Left ventricle myocardium superior (tissue), 1 donor: ENCODE results near the gene BCORL1. TPM values are rescaled to one million over a fixed set of nuclear protein-coding genes. Genes with fewer than 3 reads are reported as not detected.

Experiments
- ATAC-seq: fragments of 200-7000 bp; cut with Tn5 transposase; one replicate; pipeline ENCODE4 v1.9.1; 2020; ENCODE audit warnings: mild to moderate bottlenecking, moderate library complexity
- DNase-seq: peaks from one replicate; pipeline ENCODE4 v3.0.0-alpha.2; 2020
- intact Hi-C: fragments of 100-400 bp; cut with micrococcal nuclease; formaldehyde crosslinking; loops from one replicate; pipeline ENCODE4 v1.11.0; 2022
- total RNA-seq: library from RNA; stranded (reverse); fragmentation: NEBNext Ultra II Directional; extraction: Animal tissue kit (Norgen Biotek cat#: 25700); gene quantifications from one replicate; pipeline ENCODE4 v1.2.1, GENCODE V29; 2021
- donor health status: DM: no; HTN: yes; CAD: no; lungs with severe emphysema.

The BCORL1 gene
- total RNA-seq, 1 donor from 2014 or later = 12.4 TPM

DNA sequence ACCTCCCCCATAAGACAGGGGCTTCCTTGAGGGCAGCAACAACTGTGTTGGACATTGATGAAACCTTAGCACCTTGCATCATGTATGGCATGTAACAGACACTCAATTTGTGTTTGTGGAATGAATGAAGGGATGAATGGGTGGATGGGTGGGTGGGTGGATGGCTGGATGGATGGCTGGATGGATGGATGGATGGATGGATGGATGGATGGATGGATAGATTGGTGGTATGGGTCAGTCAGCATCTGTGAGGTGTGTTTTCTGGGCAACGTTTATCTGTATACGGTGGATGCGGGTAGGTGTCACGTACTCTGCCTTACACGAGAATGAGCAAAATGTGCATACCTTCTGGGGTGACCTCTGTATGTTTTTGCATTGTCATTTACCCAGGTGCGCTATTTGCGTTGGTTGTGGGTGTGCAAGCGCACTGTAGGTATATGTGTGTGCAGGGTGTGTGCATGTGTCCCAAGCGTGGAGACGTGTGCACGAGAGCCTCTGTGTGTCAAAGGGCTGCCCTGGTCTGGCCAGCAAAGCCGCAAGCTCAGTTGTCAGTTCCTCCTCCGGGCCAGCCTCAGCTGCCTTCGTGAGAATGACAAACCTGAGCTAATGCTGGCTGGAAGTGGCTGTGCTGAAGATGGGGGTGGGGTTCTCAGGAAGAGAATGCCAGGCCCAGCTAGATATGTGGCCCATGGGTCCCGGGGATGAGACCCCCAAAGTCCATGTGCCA, 101.4 kb downstream of the BCORL1 start:
- no peak for DNase-seq
- intact Hi-C loops = loop anchor here (10.0 kb wide), 1 partner anchor 111 kb away; no protein-coding TSS in a partner anchor
- no peak for ATAC-seq

DNA sequence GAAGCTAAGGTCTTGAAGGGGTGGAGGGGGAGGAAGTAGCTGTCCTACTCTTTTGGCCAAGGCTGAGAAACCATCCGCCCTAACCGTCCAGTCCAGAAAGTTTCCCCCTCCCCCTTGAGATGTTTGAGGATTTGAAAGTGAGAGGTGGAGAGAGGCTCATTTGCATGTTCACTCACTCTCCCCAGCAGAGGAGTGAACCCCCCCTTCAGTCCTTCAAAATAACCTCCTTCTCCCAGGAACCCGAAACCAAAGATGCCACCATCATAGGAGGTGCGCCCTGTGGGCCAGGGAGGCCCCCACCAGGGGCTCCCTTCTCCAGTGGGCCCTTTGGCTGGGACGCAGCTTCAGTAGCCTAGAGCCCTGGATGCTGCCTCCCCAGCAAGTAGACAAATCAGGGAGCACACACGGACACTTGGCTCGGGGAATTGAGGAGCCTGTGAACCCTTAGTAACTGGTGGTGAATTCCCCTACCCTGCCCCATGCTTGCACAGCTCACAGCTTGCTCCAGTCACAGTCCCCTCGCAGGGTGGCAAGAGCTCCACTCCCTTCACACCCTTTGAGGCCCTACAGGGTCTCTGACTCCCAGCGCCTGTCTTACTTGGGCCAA, 102.3 kb downstream of the BCORL1 start:
- intact Hi-C loops = loop anchor here (10.0 kb wide), 1 partner anchor 110 kb away; no protein-coding TSS in a partner anchor
- ATAC-seq (no peak), DNase-seq (no peak)

GRCh38 chrX:130085551-130086446, 103.4 kb downstream of the BCORL1 start:
- no peak for ATAC-seq
- intact Hi-C loops = loop anchor here (10.0 kb wide), 1 partner anchor 109 kb away; no protein-coding TSS in a partner anchor
- no peak for DNase-seq

DNA sequence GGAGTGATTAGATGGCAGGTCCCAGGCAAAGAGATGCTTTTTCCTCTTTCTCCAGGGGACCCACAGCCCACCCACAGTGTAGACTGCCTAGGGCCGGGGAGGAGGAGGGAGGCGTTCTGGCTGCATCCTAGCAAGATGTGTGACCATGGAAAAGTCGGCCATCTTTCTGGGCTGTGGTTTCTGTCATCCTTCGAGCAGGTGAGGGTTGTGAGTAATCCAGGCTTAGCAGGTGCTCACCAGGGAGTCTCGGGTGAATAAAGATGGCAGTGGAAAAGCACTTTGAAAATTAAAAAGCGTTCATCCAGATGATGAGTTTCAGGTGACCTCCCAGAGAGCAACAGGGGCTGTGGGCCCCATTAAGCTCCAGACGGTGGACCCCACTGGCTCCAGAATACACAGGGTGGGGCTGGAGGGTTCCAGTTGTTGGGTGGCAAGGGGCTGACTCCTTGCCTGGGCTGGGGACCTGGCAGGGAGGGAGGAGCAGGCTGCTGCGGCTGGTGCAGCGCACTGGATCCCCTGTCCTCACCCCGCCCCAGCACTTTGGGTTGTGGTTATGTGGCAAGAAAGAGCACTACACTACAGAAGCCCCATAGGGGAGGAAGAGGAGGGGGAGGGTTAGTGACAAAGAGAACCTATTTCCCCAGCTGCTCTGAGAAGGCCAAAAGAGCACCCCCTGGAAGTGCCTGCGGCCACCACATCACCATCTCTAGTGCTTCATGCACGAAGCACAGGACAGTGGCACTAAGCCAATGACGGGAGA, 104.2 kb downstream of the BCORL1 start:
- ATAC-seq (peak; percentile 23), DNase-seq (no peak)
- intact Hi-C loops = loop anchor here (10.0 kb wide), 1 partner anchor 108 kb away; no protein-coding TSS in a partner anchor

GRCh38 chrX:130090364-130090763, 107.9 kb downstream of the BCORL1 start:
- intact Hi-C loops = no loop called here
- no peak for DNase-seq
- no peak for ATAC-seq

DNA sequence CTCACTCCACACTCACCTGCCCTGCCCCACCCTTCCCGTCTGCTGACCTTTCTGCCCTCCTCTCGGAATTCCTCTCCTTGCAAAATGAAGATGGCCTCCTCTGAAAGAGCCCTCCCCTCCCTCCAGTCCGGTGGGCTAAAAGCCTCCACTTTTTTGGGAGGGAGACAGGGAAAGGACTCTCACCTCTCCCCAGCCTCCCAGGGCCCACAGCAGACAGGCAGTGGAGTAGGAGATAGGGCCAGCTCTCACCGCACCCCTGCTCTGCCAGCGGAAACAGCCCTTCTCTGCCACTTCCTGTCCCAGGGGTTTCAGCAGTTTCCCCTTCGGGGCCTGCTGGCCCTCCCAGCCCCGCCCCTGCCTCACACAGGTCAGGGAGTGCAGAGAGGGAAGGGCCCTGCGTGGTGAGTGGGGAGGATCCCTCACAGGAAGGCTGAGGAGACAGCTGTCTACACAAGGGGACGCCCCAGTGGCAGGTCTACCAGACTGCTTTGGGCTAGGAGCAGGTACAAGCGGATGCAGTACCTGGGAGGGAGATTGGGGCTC, 109.6 kb downstream of the BCORL1 start:
- peak; percentile 63 for ATAC-seq
- intact Hi-C loops = no loop called here
- peak; percentile 47 for DNase-seq

DNA sequence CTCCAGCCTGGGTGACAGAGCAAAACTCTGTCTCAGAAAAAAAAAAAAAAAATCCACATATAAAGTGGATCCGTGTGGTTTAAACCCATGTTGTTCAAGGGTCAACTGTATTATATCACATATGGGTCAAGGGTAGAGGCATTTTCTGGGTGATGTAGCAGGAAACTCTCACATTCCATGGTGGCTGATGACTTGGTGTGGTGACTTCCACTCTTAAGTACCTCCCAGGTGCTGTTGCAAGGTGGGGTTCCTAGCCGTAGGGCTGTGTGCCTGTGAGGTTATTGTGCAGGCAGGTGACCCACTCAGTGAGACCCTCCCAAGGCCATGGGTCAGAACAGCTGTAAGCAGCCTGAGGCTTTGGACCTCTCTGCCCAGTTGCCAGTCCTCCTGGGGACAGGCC, 110.8 kb downstream of the BCORL1 start:
- no peak for DNase-seq
- no peak for ATAC-seq
- intact Hi-C loops = no loop called here

- intact Hi-C loops = no loop called here
- DNase-seq (no peak), ATAC-seq (no peak)
These were observed 112.3 kb downstream of the BCORL1 start for GRCh38 chrX:130094696-130095095.

GRCh38 chrX:130095249-130096030, 113.0 kb downstream of the BCORL1 start:
- DNase-seq = no peak
- intact Hi-C loops = no loop called here
- ATAC-seq = no peak

DNA sequence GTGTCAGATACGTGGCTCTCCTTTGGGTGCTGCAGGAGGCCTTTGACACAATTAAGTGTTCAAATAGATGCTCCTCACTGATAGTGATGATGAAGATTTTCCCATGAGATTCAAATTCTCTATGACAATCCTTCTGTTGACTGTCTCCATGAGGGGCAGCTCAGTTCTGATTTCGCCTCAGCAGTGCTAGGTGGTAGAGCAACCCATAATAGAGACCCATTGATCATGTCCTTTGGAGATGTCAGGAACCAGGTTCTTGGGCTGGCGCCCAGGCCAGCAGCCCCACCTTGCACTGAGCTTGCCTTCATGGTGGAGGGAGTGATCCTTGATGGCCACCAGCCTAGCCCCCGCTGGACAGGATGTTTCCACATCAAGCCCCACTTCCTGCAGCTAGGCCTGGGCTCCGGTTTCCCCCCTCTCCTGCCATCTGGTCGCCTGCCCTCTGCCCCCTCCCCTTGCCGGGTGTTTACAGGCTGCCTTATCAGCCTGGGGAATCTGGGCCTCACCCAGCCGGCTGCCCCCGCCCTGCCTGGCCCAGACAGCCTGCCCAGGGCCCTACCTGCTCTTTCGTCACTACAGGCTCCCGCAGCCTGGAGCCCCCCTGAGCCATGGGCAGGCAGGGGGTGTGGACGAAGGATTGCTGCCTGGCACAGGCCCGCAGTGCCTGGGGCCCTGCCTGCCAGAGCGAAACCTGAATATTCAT, 115.2 kb downstream of the BCORL1 start:
- intact Hi-C loops = no loop called here
- peak; percentile 14 for ATAC-seq
- peak; percentile 38 for DNase-seq

- DNase-seq = no peak
- ATAC-seq = no peak
- intact Hi-C loops = no loop called here
These were observed 115.7 kb downstream of the BCORL1 start for GRCh38 chrX:130098210-130098552.

DNA sequence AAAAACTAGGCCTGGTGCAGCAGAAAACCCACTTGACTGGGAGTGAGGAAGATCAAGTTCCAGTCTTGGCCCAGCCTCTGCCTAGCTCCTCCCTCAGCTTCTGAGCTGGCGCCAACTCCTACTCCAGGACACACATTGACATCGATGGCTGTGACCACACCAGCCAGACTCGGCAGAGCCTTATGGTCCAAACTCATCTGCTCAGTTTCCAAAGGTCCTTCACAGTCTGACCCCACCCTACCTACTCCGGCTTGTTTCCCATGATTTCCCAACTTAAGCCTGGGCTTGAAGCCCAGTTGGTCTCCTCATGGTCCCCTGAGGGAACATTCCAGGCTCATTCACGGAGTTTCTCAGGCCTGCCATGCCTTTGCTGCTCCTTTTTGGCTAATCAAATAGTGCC, 117.7 kb downstream of the BCORL1 start:
- peak; percentile 81 for DNase-seq
- ATAC-seq = peak; percentile 96
- intact Hi-C loops = no loop called here

- DNase-seq = no peak
- no peak for ATAC-seq
- intact Hi-C loops = no loop called here
These were observed 121.2 kb downstream of the BCORL1 start for GRCh38 chrX:130103605-130104004.

DNA sequence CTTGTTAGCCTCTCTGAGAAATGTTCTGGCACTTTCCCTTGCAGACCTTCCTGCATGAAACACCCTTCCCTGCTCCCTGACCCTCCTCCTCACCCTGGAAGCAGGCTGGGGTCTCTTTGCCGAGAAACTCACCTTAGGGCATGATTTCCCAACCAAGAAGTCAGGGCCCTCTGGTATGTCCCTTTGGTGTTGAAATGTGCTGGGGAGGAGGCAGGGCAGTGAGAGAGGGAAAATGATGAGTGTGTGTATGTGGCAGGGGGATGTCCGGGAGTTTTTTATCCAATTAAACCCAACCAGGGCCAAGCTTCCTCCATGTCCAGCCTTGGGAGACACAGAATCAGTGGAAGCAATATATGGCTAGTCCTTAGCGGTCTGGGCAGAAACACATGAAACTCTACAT, 122.8 kb downstream of the BCORL1 start:
- DNase-seq = no peak
- no peak for ATAC-seq

DNA sequence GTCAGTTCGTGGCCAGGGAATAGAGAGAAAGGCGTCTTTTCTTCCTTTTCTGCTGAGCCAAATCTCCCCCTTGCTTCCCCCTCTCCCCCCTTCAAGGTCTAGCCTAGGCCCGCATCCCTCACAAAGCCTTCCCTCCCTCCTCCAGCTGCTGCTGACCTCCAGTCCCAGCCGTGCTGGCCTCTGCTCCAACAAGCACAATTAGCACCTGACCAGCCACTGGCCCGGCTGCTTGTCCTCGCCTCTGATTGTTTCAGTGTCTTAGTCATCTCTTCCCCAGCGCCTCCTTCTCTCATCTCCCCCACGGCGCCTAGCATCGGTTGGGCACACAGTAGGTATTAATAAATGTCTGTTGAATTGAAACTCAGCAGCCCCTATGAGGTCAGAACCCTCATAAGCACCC, 123.6 kb downstream of the BCORL1 start:
- ATAC-seq (peak; percentile 16), DNase-seq (no peak)
- intact Hi-C loops = no loop called here

More for the DNA sequence above, 122.8 kb downstream of the BCORL1 start:
- intact Hi-C loops = no loop called here
